Measurements from ENCODE around the gene SRCAP. TPM values are rescaled to one million over a fixed set of nuclear protein-coding genes. Genes with fewer than 3 reads are reported as not detected.

Gene SRCAP
- total and polyA plus RNA-seq, 2 of the 8 experiments (the other 6 are each of a cell fraction or from before 2014, with no cell fraction given) = 5.5 to 54.3 TPM

DNA sequence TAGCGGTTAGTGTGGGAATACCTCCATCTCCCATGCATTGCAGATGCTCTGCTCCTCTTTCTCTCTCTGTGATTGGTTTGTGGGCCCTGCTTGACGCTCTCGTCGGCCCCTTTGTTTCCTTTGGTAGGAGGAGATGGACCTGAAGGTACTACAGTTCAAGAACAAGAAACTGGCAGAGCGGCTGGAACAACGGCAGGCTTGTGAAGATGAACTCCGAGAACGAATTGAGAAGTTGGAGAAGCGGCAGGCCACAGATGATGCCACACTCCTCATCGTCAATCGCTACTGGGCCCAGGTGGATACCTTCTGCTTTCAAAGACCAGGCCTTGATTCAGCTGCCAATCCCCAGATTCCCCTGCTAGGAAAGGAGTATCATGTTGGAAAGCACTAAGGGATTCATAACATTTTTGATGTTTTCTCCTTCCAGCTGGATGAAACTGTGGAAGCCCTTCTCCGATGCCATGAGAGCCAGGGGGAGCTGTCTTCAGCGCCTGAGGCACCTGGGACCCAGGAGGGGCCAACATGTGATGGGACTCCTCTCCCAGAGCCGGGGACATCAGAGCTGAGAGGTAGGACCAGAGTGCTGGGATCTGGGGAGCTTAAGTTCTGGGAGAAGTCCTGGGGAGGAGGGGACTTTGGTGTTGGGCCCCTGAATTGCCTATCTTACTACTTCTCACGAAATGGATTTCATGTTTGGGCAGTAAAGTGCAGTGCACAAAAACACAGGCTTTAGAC, 64.2 kb downstream of the SRCAP start:
- Histone ChIP-seq H3K23me2 (ENCODE audit: low read depth, low read length) (peaks cover 14% of the 10 kb centered on the region), H3K14ac (ENCODE audit: insufficient read length) (no peak overlapping the region), H2BK120ac (replicated peaks; ENCODE audit: low read depth, low read length) (no peak overlapping the region), H3K27ac (ENCODE audit: low read depth, low read length) (0 out of 2 replicates have a peak overlapping the region, but pooled peaks have one; percentile 88), H3K79me2 (ENCODE audit: control insufficient read depth in 1 of 2, insufficient read depth in 2 of 2, low read length in 2 of 2) (peaks cover 4 to 20% of the 10 kb centered on the region in 2 experiments; a peak in 2 of 4 replicates), H4K20me1 (replicated peaks in 1 of 2; ENCODE audit: control insufficient read depth in 1 of 2, insufficient read depth in 2 of 2, low read length in 2 of 2) (peaks cover 6 to 7% of the 10 kb centered on the region in 2 experiments), H3K18ac (ENCODE audit: extremely low read depth, low read length) (no peak overlapping the region), H2BK15ac (ENCODE audit: low read length) (no peak overlapping the region), H3K56ac (replicated peaks; ENCODE audit: insufficient read length, low read depth, low read length) (no peak overlapping the region), H2BK12ac (ENCODE audit: low read depth, low read length) (no peak overlapping the region), H3K23ac (ENCODE audit: insufficient read length) (no peak overlapping the region), H4K5ac (ENCODE audit: insufficient read length, low read depth, low read length) (no peak overlapping the region), H3K9ac (replicated peaks in 1 of 4; ENCODE audit: extremely low read depth in 1 of 4, low read depth in 3 of 4, low read length in 3 of 4) (peak overlapping the region in 3 of 4 experiments; percentile 87 to 89 (median 89); a peak in 6 of 7 replicates), H4K8ac (ENCODE audit: extremely low read depth, insufficient read depth, low read length) (peak overlapping the region; percentile 62; the same call in 1 of the 2 replicates), H4K91ac (replicated peaks; ENCODE audit: insufficient read length, low read length) (no peak overlapping the region), H3K27me3 (replicated peaks in 1 of 4; ENCODE audit: control insufficient read depth in 3 of 4, extremely low read depth in 1 of 4, insufficient read depth in 3 of 4, low read length in 3 of 4) (no peaks in the 10 kb centered on the region; a peak in 1 of 7 replicates), H2AFZ (ENCODE audit: low read length) (no peak overlapping the region), H3K4ac (replicated peaks; ENCODE audit: insufficient read length, low read depth, low read length) (no peak overlapping the region), H3K4me2 (ENCODE audit: insufficient read depth in 1 of 2, low read depth in 2 of 2, low read length in 2 of 2) (peak overlapping the region; percentile 68 to 94), H3K4me1 (replicated peaks in 1 of 4; ENCODE audit: control insufficient read depth in 3 of 4, insufficient read depth in 4 of 4, low read length in 3 of 4) (peaks cover 0 to 11% (median 2%) of the 10 kb centered on the region in 4 experiments; a peak in 4 of 7 replicates), H3K79me1 (ENCODE audit: low read depth, low read length) (peaks cover 3% of the 10 kb centered on the region; the same call in 1 of the 2 replicates), H3K36me3 (ENCODE audit: control insufficient read depth in 2 of 4, insufficient read depth in 4 of 4, low read length in 3 of 4) (peaks cover 28 to 51% (median 42%) of the 10 kb centered on the region in 4 experiments), H2BK20ac (ENCODE audit: low read length) (no peak overlapping the region), H3K9me3 (ENCODE audit: insufficient read depth in 2 of 2, low read depth in 1 of 2, low read length in 1 of 2) (no peaks in the 10 kb centered on the region), H3K4me3 (ENCODE audit: extremely low read depth in 1 of 4, insufficient read depth in 2 of 4, low read depth in 3 of 4, low read length in 4 of 4) (peak overlapping the region; percentile 80 to 97 (median 92); a peak in 7 of 8 replicates), H2AK5ac (ENCODE audit: low read depth, low read length) (no peak overlapping the region), H2BK5ac (ENCODE audit: low read depth, low read length) (no peak overlapping the region; the same call in 1 of the 2 replicates)
- CTCF ChIA-PET (ENCODE audit: partially characterized antibody) = interaction anchor here (1.4 to 1.8 kb wide), 2 partner anchors 12 to 15 kb away, joined by 4 to 7 read pairs; no protein-coding TSS in a partner anchor
- DNase-seq (ENCODE audit: low read depth in 1 of 2, low spot score in 2 of 2) (no peak), FAIRE-seq (no peak)
- POLR2A ChIA-PET (ENCODE audit: partially characterized antibody) = interaction anchor here (1.3 to 9.0 kb wide), 5 partner anchors 12 to 20 kb away, joined by 3 to 92 read pairs (median 14); partner anchors contain the start of gene PHKG2
- 80% methylated on average over 15 of the region's 15 CpGs; no CpG with 5 or more reads in 1 of the 2 experiments for WGBS, 2 experiments (ENCODE audit: extremely low coverage in 1 of 2, insufficient coverage in 1 of 2, insufficient read length in 1 of 2, insufficient replicate concordance in 2 of 2, low coverage in 1 of 2, low lambda C conversion rate in 2 of 2, missing lambda C conversion rate in 1 of 2)
- TF ChIP-seq, protein P1, sequence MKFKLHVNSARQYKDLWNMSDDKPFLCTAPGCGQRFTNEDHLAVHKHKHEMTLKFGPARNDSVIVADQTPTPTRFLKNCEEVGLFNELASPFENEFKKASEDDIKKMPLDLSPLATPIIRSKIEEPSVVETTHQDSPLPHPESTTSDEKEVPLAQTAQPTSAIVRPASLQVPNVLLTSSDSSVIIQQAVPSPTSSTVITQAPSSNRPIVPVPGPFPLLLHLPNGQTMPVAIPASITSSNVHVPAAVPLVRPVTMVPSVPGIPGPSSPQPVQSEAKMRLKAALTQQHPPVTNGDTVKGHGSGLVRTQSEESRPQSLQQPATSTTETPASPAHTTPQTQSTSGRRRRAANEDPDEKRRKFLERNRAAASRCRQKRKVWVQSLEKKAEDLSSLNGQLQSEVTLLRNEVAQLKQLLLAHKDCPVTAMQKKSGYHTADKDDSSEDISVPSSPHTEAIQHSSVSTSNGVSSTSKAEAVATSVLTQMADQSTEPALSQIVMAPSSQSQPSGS (IDR thresholded peaks at IDR 0.05; ENCODE audit: low read length) = no peak
- TF ChIP-seq NRF1 (IDR thresholded peaks at IDR 0.05; ENCODE audit: low read depth, low read length) (no peak), CHD1 (IDR thresholded peaks at IDR 0.05; ENCODE audit: low read depth, low read length) (no peak), SIN3A (conservative IDR thresholded peaks at IDR 0.05 in 1 of 2, IDR thresholded peaks at IDR 0.05 in 1 of 2; ENCODE audit: low read depth in 1 of 2, low read length in 2 of 2) (no peak), TAF1 (IDR thresholded peaks at IDR 0.05; ENCODE audit: low read depth, low read length) (no peak), YY1 (IDR thresholded peaks at IDR 0.05; ENCODE audit: low read depth, low read length) (no peak), TCF12 (IDR thresholded peaks at IDR 0.05; ENCODE audit: low read depth, low read length) (no peak), KDM5A (IDR thresholded peaks at IDR 0.05; ENCODE audit: low read length) (no peak), RXRA (IDR thresholded peaks at IDR 0.05; ENCODE audit: insufficient read depth, low read depth, low read length) (no peak), CEBPB (IDR thresholded peaks at IDR 0.05; ENCODE audit: low read depth, low read length) (no peak)

Data from H1 (cell line).